Gastroesophageal sphincter (tissue), 4 donors: ENCODE data around the gene FGF19. TPM values are rescaled to one million over a fixed set of nuclear protein-coding genes. Genes with fewer than 3 reads are reported as not detected.

Experiments used
- ATAC-seq: fragments of 150-250 bp; one replicate; pipeline ENCODE4 v1.9.1; 2016; ENCODE audit warnings: mild to moderate bottlenecking, moderate library complexity
- H3K27ac ChIP-seq, 4 donors: fragments of 200-600 bp; sonication (generic) in 3 of 4; 1 replicate in 3 of 4; 2 replicates in 1 of 4; pipeline ENCODE4 v1.5.1; 2016 to 2019
- H3K27me3 ChIP-seq: fragments of 200-600 bp; sonication (generic); one replicate; pipeline ENCODE4 v1.5.1; 2019
- H3K36me3 ChIP-seq, 2 donors: fragments of 200-600 bp; sonication (generic); one replicate each; pipeline ENCODE4 v1.5.1; 2019; ENCODE audit warnings: control low read depth in 1 of 2
- H3K4me1 ChIP-seq, 3 donors: fragments of 200-600 bp; sonication (generic); 1 replicate in 2 of 3; 2 replicates in 1 of 3; pipeline ENCODE4 v1.5.1; 2016 to 2019; ENCODE audit warnings: control low read depth in 2 of 3
- H3K4me3 ChIP-seq, 2 donors: fragments of 200-600 bp; sonication (generic); one replicate each; pipeline ENCODE4 v1.5.1; 2019; ENCODE audit warnings: mild to moderate bottlenecking in 1 of 2, moderate library complexity in 1 of 2
- H3K9me3 ChIP-seq, 3 donors: fragments of 200-600 bp; sonication (generic); one replicate each; pipeline ENCODE4 v1.5.1; 2017 to 2019; ENCODE audit warnings: control low read depth in 2 of 3
- EP300 ChIP-seq: sonication (generic); formaldehyde crosslinking; IDR thresholded peaks from one replicate; pipeline ENCODE4 v1.6.1; 2017; ENCODE audit warnings: antibody characterized with exemption, mild to moderate bottlenecking
- POLR2A ChIP-seq, 2 donors: fragments of 450-650 bp; IDR thresholded peaks; one replicate each; pipeline ENCODE4 v1.6.1; 2017; ENCODE audit warnings: antibody characterized with exemption in 2 of 2, mild to moderate bottlenecking in 2 of 2, moderate library complexity in 1 of 2
- POLR2AphosphoS5 ChIP-seq: sonication (generic); formaldehyde crosslinking; IDR thresholded peaks from one replicate; pipeline ENCODE4 v1.6.1; 2017; ENCODE audit warnings: antibody characterized with exemption
- WGBS, 2 donors: methylation state at CpG; one replicate each; pipeline ENCODE4 v1.1.5; 2018; ENCODE audit warnings: low coverage in 1 of 2; 5-methylcytosine and 5-hydroxymethylcytosine counted together
- total RNA-seq, 4 donors: library from RNA; depleted of rRNA; stranded (reverse); fragments of >200 nt; gene quantifications; one replicate each; pipeline ENCODE4 v1.1.0, GENCODE V29; 2016
- TF ChIP-seq, protein P1 (sequence below), 4 experiments: fragments of 200-600 bp in 2 of 4; fragments of 450-650 bp in 2 of 4; sonication (generic) in 1 of 4; IDR thresholded peaks; one replicate each; pipeline ENCODE4 v1.5.1; 2017 to 2019; ENCODE audit warnings: antibody characterized with exemption in 4 of 4, mild to moderate bottlenecking in 2 of 4, moderate library complexity in 2 of 4

The FGF19 gene
- total RNA-seq, 4 donors from 2014 or later = not detected

DNA sequence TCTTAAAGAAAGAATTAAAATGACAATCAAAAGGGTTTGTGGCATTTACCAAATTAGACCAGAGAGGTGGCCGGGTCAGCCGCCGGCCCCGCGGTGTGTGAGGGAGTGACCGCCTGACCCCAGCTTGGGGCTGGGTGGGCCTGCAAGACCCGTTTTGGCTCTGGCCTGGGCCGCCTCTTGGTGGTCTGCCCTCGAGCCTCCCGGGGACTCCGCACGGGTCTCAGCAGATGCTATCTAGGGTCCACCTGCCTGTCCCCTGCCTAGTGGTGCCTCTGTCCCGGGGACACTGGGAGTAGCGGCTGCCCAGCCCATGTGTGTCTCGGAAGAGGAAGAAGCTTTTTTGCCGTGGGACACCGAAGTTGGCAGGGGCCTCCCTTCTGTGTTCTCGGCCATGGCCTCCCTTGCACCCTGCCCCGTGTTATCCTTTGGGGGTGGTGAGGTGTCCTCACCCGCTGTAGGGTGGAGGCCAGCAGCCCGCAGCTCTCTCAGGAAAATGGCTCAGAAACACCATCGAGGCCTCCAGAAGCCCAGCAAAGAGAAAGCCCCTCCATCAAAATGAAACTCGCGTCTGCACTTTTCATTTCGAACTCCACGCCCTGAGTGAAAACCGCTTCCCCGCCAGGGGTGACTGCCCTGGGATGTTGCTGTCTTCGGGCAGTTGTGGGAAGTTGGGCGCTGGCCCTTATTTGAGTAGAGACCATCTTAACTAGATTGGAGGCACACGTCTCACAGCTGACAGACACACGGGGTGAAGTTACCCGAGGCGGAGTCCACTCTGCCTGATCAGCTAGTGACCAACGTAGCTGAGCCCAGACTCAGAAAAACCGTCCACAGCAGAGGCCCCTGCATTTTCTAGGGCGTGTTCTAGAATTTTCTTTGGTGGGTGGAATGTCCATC is 54.9 kb downstream of the FGF19 start:
- 86 to 91% methylated on average over 4 to 9 of the region's 37 CpGs for WGBS, 2 donors
- TF ChIP-seq POLR2AphosphoS5 (no peak), POLR2A (IDR thresholded peaks at IDR 0.05) (no peak), EP300 (no peak)
- TF ChIP-seq, protein P1, sequence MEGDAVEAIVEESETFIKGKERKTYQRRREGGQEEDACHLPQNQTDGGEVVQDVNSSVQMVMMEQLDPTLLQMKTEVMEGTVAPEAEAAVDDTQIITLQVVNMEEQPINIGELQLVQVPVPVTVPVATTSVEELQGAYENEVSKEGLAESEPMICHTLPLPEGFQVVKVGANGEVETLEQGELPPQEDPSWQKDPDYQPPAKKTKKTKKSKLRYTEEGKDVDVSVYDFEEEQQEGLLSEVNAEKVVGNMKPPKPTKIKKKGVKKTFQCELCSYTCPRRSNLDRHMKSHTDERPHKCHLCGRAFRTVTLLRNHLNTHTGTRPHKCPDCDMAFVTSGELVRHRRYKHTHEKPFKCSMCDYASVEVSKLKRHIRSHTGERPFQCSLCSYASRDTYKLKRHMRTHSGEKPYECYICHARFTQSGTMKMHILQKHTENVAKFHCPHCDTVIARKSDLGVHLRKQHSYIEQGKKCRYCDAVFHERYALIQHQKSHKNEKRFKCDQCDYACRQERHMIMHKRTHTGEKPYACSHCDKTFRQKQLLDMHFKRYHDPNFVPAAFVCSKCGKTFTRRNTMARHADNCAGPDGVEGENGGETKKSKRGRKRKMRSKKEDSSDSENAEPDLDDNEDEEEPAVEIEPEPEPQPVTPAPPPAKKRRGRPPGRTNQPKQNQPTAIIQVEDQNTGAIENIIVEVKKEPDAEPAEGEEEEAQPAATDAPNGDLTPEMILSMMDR (IDR thresholded peaks at IDR 0.05) = no peak
- peaks cover 0 to 23% (median 14%) of the 10 kb centered on the region in 3 donors for H3K4me1 ChIP-seq
- H3K27ac ChIP-seq = no peak overlapping the region
- H3K36me3 ChIP-seq = peaks cover 0 to 74% of the 10 kb centered on the region in 2 donors
- no peaks in the 10 kb centered on the region for H3K27me3 ChIP-seq
- H3K9me3 ChIP-seq = no peaks in the 10 kb centered on the region
- H3K4me3 ChIP-seq = no peak overlapping the region
- no peak for ATAC-seq

Other genes starting within 250 kb of the FGF19 start
- gene LINC01488, start 222.4 kb downstream of the FGF19 start, total RNA-seq = not detected
- 100 to 1,000 TPM in 1 of 4 donors, 10 to 100 TPM in 3; 24.1 to 110 (median 51.9) TPM for gene CCND1, start 62.9 kb downstream of the FGF19 start, total RNA-seq
- 10 to 100 TPM; 13.7 to 34.4 (median 18.0) TPM for gene LTO1, start 28.7 kb downstream of the FGF19 start, total RNA-seq
- gene FGF4, start 71.3 kb upstream of the FGF19 start, total RNA-seq = not detected
- not detected for gene FGF3, start 115.4 kb upstream of the FGF19 start, total RNA-seq